ENCODE results near the gene SRD5A1.

DNA sequence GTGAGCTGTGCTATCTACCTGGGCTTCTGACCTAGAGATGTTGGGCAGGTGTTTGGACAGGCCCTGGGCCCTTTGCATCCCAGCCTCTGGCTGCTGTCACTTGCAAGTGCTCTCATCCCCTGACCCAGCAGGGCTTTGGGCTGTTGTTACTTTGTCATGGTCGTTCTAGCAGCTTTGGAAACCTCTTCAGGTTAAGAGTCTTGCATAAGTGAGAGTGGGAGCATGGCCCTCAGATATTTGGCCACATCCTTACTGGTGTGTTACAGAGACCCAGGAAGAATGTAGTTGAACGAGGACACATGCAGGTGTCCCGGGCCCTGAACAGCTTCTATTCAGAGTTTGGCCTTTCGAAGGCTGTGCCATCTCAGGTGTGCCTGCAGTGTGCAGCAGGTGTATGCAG, 84.4 kb downstream of the SRD5A1 start:
- no peak for TF ChIP-seq EP300 (IDR thresholded peaks at IDR 0.05)
- TF ChIP-seq, protein P1, sequence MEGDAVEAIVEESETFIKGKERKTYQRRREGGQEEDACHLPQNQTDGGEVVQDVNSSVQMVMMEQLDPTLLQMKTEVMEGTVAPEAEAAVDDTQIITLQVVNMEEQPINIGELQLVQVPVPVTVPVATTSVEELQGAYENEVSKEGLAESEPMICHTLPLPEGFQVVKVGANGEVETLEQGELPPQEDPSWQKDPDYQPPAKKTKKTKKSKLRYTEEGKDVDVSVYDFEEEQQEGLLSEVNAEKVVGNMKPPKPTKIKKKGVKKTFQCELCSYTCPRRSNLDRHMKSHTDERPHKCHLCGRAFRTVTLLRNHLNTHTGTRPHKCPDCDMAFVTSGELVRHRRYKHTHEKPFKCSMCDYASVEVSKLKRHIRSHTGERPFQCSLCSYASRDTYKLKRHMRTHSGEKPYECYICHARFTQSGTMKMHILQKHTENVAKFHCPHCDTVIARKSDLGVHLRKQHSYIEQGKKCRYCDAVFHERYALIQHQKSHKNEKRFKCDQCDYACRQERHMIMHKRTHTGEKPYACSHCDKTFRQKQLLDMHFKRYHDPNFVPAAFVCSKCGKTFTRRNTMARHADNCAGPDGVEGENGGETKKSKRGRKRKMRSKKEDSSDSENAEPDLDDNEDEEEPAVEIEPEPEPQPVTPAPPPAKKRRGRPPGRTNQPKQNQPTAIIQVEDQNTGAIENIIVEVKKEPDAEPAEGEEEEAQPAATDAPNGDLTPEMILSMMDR (IDR thresholded peaks at IDR 0.05): no peak
- TF ChIP-seq POLR2A (IDR thresholded peaks at IDR 0.05): no peak
